Smooth muscle cell (in vitro differentiated cells): Measurements from ENCODE around the gene NCAM2. TPM values are rescaled to one million over a fixed set of nuclear protein-coding genes. Genes with fewer than 3 reads are reported as not detected.

ENCODE experiments used
- DNase-seq: peaks from one replicate; lab custom pipeline; 2025; ENCODE audit not compliant: unreplicated experiment; lab: John Stamatoyannopoulos, UW
- H2AFZ ChIP-seq: fragments of 200-600 bp; sonication (generic); 2 replicates; pipeline ENCODE4 v1.6.0; 2016; ENCODE audit warnings: antibody characterized with exemption, low read depth, mild to moderate bottlenecking
- H3F3A ChIP-seq: fragments of 200-600 bp; sonication (generic); 2 replicates; pipeline ENCODE4 v1.6.0; 2017; ENCODE audit warnings: antibody characterized with exemption, low read depth
- H3K27ac ChIP-seq: fragments of 200-600 bp; sonication (generic); 2 replicates; pipeline ENCODE4 v1.5.1; 2016; ENCODE audit warnings: low read depth, mild to moderate bottlenecking
- H3K27me3 ChIP-seq: fragments of 200-600 bp; sonication (generic); 2 replicates; pipeline ENCODE4 v1.6.1; 2016; ENCODE audit warnings: low read depth, mild to moderate bottlenecking
- H3K36me3 ChIP-seq: fragments of 200-600 bp; sonication (generic); 2 replicates; pipeline ENCODE4 v1.5.1; 2016; ENCODE audit warnings: low read depth
- H3K4me1 ChIP-seq: fragments of 200-600 bp; sonication (generic); 2 replicates; pipeline ENCODE4 v1.5.1; 2016; ENCODE audit warnings: low read depth
- H3K4me2 ChIP-seq: fragments of 200-600 bp; sonication (generic); 2 replicates; pipeline ENCODE4 v1.6.0; 2016; ENCODE audit warnings: mild to moderate bottlenecking
- H3K4me3 ChIP-seq: fragments of 200-600 bp; sonication (generic); 2 replicates; pipeline ENCODE4 v1.5.1; 2016; ENCODE audit warnings: mild to moderate bottlenecking
- H3K79me2 ChIP-seq: fragments of 200-600 bp; sonication (generic); 2 replicates; pipeline ENCODE4 v1.6.0; 2016; ENCODE audit warnings: low read depth, mild to moderate bottlenecking
- H3K9ac ChIP-seq: fragments of 200-600 bp; sonication (generic); 2 replicates; pipeline ENCODE4 v1.6.0; 2016; ENCODE audit warnings: low read depth
- H3K9me3 ChIP-seq: fragments of 200-600 bp; sonication (generic); replicated peaks from 2 replicates; pipeline ENCODE4 v1.5.1; 2016; ENCODE audit warnings: low read depth
- H4K20me1 ChIP-seq: fragments of 200-600 bp; sonication (generic); 2 replicates; pipeline ENCODE4 v1.6.0; 2016; ENCODE audit warnings: low read depth
- WGBS: methylation state at CpG from one replicate; pipeline ENCODE4 v1.1.7; 2016; ENCODE audit warnings: low lambda C conversion rate; 5-methylcytosine and 5-hydroxymethylcytosine counted together
- polyA plus RNA-seq: library from polyadenylated mRNA; unstranded; fragments of >200 nt; fragmentation: Nextera tagmentation; extraction: Ambion mirVana; gene quantifications from 2 replicates; pipeline ENCODE4 v1.2.1, GENCODE V29; 2016
- total RNA-seq: library from RNA; depleted of rRNA; stranded (reverse); fragments of >200 nt; gene quantifications from 2 replicates; pipeline ENCODE4 v1.2.3, GENCODE V29; 2014
- TF ChIP-seq, protein P1 (sequence below): fragments of 200-600 bp; sonication (generic); IDR thresholded peaks from 2 replicates; pipeline ENCODE4 v1.5.1; 2017; ENCODE audit warnings: borderline replicate concordance, mild to moderate bottlenecking, antibody characterized with exemption; ENCODE audit not compliant: insufficient read depth, poor library complexity, severe bottlenecking

The NCAM2 gene
- total and polyA plus RNA-seq, 2 experiments from 2014 or later = 0.49 to 0.77 TPM

DNA sequence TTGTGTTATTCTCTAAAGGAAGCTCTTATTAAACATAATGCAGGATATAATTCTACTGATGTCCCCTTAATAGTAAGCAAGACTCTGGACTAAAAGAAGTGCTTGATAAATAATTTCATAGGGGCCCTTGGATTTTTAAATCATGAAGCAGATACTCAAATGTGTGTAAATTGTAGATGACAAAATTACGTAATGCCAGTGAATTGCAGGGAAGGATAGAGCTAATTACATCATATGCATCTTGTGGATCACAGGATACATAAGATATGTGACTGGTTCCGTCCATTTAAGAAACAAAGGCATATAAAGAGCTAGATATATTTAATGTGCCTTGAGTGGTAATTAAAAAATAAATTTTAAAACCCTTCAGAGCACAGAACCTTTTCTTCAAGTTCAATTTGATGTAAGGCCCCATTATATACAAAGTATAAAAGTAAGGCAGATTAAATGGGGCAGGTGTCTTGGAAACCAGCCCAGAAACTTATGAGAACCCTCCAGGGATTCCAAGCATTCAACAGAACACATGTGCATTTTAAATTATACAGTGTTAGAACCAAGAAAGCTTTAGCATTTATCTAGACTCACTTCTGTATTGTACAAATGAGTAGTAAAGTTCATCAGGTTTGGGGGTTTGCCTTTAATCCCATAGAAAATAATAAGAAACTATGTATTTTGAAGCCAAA is 190.4 kb downstream of the NCAM2 start:
- TF ChIP-seq, protein P1, sequence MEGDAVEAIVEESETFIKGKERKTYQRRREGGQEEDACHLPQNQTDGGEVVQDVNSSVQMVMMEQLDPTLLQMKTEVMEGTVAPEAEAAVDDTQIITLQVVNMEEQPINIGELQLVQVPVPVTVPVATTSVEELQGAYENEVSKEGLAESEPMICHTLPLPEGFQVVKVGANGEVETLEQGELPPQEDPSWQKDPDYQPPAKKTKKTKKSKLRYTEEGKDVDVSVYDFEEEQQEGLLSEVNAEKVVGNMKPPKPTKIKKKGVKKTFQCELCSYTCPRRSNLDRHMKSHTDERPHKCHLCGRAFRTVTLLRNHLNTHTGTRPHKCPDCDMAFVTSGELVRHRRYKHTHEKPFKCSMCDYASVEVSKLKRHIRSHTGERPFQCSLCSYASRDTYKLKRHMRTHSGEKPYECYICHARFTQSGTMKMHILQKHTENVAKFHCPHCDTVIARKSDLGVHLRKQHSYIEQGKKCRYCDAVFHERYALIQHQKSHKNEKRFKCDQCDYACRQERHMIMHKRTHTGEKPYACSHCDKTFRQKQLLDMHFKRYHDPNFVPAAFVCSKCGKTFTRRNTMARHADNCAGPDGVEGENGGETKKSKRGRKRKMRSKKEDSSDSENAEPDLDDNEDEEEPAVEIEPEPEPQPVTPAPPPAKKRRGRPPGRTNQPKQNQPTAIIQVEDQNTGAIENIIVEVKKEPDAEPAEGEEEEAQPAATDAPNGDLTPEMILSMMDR = no peak
- no peak overlapping the region for H3K4me3 ChIP-seq
- H3F3A ChIP-seq = no peaks in the 10 kb centered on the region
- H4K20me1 ChIP-seq = no peaks in the 10 kb centered on the region
- DNase-seq = no peak
- H2AFZ ChIP-seq = no peak overlapping the region
- H3K4me2 ChIP-seq = no peak overlapping the region
- no peak overlapping the region for H3K27ac ChIP-seq
- H3K27me3 ChIP-seq = peaks cover 4% of the 10 kb centered on the region
- H3K4me1 ChIP-seq = peaks cover 9% of the 10 kb centered on the region
- H3K36me3 ChIP-seq = no peaks in the 10 kb centered on the region
- no peak overlapping the region for H3K9ac ChIP-seq
- 82% methylated on average over 2 of the region's 2 CpGs for WGBS
- H3K9me3 ChIP-seq = no peaks in the 10 kb centered on the region
- H3K79me2 ChIP-seq = no peaks in the 10 kb centered on the region

DNA sequence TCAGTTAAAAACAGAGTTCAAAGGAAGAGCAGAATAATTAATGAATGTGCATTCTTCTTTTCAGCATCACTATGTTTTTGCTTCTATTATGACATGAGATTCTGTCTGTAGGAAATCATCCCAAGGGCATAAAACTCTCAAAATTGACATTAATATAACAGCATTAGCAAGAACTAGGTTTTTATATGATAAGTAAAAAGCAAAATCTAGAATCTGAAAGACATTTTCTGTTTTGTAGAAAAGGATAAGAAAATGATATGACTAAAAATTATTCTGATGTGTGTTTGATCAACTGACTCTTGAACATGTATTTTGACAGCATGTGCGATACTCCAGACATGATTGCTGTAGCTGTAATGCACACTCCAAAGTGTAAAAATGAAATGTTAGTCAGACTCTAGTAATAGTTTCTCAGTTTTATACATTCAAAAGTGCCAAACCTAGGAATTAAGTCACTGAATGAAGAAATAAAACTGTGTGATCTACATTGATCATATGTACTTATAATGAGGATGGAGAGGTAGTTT is 197.3 kb downstream of the NCAM2 start:
- H3K27ac ChIP-seq = no peak overlapping the region
- no peak overlapping the region for H3K9ac ChIP-seq
- no peak for DNase-seq
- no peak overlapping the region for H2AFZ ChIP-seq
- no peaks in the 10 kb centered on the region for H3K9me3 ChIP-seq
- H4K20me1 ChIP-seq = no peaks in the 10 kb centered on the region
- no peaks in the 10 kb centered on the region for H3K36me3 ChIP-seq
- 94% methylated on average over 1 of the region's 1 CpG for WGBS
- no peaks in the 10 kb centered on the region for H3K79me2 ChIP-seq
- H3K27me3 ChIP-seq = peaks cover 4% of the 10 kb centered on the region
- H3F3A ChIP-seq = no peaks in the 10 kb centered on the region
- no peak overlapping the region for H3K4me2 ChIP-seq
- TF ChIP-seq, protein P1 = no peak
- H3K4me3 ChIP-seq = no peak overlapping the region
- no peaks in the 10 kb centered on the region for H3K4me1 ChIP-seq

- H3K79me2 ChIP-seq = no peaks in the 10 kb centered on the region
- no peak overlapping the region for H2AFZ ChIP-seq
- H3K4me3 ChIP-seq = no peak overlapping the region
- no peak overlapping the region for H3K27ac ChIP-seq
- H3K9ac ChIP-seq = no peak overlapping the region
- no peaks in the 10 kb centered on the region for H4K20me1 ChIP-seq
- WGBS = 67% methylated on average over 3 of the region's 3 CpGs
- DNase-seq = no peak
- no peaks in the 10 kb centered on the region for H3K36me3 ChIP-seq
- H3F3A ChIP-seq = no peaks in the 10 kb centered on the region
- TF ChIP-seq, protein P1 = no peak
- no peaks in the 10 kb centered on the region for H3K4me1 ChIP-seq
- H3K9me3 ChIP-seq = no peaks in the 10 kb centered on the region
- no peak overlapping the region for H3K4me2 ChIP-seq
- peaks cover 4% of the 10 kb centered on the region for H3K27me3 ChIP-seq
These were observed 197.9 kb downstream of the NCAM2 start for GRCh38 chr21:21196087-21196486.

DNA sequence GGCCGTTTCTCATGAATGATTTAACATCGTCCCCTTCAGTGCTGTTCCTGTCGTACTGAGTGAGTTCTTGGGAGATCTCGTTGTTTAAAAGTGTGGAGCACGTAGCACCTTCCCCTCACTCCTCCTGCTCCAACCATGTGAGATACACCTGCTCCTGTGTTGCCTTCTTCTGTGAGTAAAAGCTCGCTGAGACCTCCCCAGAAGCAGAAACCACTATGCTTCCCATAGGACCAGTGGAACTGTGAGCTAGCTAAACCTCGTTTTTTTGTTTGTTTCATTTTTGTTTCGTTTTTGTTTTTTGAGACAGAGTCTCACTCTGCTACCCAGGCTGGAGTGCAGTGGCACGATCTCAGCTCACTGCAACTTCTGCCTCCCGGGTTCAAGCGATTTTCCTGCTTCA is 198.6 kb downstream of the NCAM2 start:
- Histone ChIP-seq H3K27me3 (peaks cover 4% of the 10 kb centered on the region), H3K79me2 (no peaks in the 10 kb centered on the region), H3K36me3 (no peaks in the 10 kb centered on the region), H3K4me2 (no peak overlapping the region), H2AFZ (no peak overlapping the region), H4K20me1 (no peaks in the 10 kb centered on the region), H3K4me3 (no peak overlapping the region), H3F3A (no peaks in the 10 kb centered on the region), H3K9ac (no peak overlapping the region), H3K9me3 (no peaks in the 10 kb centered on the region), H3K27ac (no peak overlapping the region), H3K4me1 (no peaks in the 10 kb centered on the region)
- no peak for DNase-seq
- 93% methylated on average over 11 of the region's 11 CpGs for WGBS
- TF ChIP-seq, protein P1 = no peak
